ENCODE results near the gene ZC3HAV1L. TPM values are rescaled to one million over a fixed set of nuclear protein-coding genes. Genes with fewer than 3 reads are reported as not detected.

ZC3HAV1L gene
- total RNA-seq, 1 experiment from 2014 or later, result 11.8 TPM

DNA sequence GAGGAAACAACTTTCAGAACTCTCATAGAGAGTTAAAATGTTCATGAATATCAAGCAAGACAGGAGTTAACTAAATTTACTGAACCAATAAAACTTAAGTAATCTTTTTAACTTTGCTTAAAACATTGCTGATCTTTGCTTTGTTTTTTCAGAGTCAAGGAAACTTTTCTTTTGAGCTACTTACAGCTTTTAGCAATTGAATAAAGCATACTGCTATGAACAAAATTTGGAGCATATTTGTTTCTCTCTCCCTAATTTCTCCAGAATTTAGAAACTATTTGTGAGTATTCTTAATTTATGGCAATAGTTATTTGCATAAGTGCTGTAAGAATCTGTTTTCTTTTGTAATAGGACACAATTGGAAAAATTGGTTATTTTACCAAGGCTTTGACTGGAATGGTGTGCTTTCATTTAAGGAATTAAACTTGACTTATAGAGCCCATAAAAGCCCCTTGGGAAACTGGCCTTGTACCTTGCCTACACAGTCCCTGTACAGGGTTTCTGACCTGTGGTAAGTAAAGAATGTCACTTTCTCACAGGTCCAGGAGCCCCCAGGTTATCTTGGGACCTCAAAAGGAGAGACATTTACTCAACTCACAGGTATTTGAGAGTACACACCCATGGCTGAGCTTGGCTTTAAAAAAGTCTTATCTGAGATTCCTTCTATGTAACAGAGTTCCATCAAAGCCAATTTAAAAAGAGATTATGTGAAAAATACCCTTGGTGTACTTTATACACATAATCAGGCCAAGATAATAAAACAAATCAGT is 31.3 kb downstream of the ZC3HAV1L start:
- 0 out of 2 replicates have a peak, but pooled peaks cover 2% of the 10 kb centered on the region for H3K9me2 ChIP-seq (ENCODE audit: insufficient read depth)
- DNase-seq (ENCODE audit: low read depth, low spot score) (no peak), ATAC-seq (no peak)
- no peaks in the 10 kb centered on the region for H3K4me1 ChIP-seq (ENCODE audit: control insufficient read depth in 1 of 2, insufficient read depth in 2 of 2, low read length in 2 of 2)
- ChIA-PET POLR2A (no interaction called here), RAD21 (ENCODE audit: low non-redundant PET in 1 of 2, low total read pairs in 2 of 2, uncharacterized antibody in 2 of 2, unreplicated experiment in 2 of 2) (no interaction called here), CTCF (no interaction called here)
- intact Hi-C loops (cut with micrococcal nuclease), result no loop called here
- H3K4me3 ChIP-seq (replicated peaks in 1 of 2; ENCODE audit: low read depth in 1 of 2, low read length in 2 of 2), result no peak overlapping the region
- H3K4me2 ChIP-seq (ENCODE audit: low read length), result no peak overlapping the region
- H3K36me3 ChIP-seq (ENCODE audit: control insufficient read depth in 1 of 2, insufficient read depth in 2 of 2, low read length in 2 of 2), result no peaks in the 10 kb centered on the region
- H3K9ac ChIP-seq (ENCODE audit: low read length), result no peak overlapping the region
- no peaks in the 10 kb centered on the region for H3K9me3 ChIP-seq (ENCODE audit: control insufficient read depth in 1 of 2, insufficient read depth in 1 of 2, low read depth in 1 of 2, low read length in 2 of 2)
- no peak overlapping the region for H3K27ac ChIP-seq (ENCODE audit: low read depth, low read length)
- H3K79me2 ChIP-seq (ENCODE audit: insufficient read depth, low read length), result no peaks in the 10 kb centered on the region
- H4K20me1 ChIP-seq (ENCODE audit: insufficient read depth), result no peaks in the 10 kb centered on the region
- no peak overlapping the region for H2AFZ ChIP-seq (ENCODE audit: low read depth, low read length, poor library complexity, severe bottlenecking)
- no peaks in the 10 kb centered on the region; the same call in 1 of the 2 replicates for H3K27me3 ChIP-seq (ENCODE audit: insufficient read depth, low read length)
- TF ChIP-seq POLR2A (IDR thresholded peaks at IDR 0.05; ENCODE audit: borderline replicate concordance, extremely low read depth, insufficient read depth, insufficient read length), result no peak
- TF ChIP-seq, protein P1, sequence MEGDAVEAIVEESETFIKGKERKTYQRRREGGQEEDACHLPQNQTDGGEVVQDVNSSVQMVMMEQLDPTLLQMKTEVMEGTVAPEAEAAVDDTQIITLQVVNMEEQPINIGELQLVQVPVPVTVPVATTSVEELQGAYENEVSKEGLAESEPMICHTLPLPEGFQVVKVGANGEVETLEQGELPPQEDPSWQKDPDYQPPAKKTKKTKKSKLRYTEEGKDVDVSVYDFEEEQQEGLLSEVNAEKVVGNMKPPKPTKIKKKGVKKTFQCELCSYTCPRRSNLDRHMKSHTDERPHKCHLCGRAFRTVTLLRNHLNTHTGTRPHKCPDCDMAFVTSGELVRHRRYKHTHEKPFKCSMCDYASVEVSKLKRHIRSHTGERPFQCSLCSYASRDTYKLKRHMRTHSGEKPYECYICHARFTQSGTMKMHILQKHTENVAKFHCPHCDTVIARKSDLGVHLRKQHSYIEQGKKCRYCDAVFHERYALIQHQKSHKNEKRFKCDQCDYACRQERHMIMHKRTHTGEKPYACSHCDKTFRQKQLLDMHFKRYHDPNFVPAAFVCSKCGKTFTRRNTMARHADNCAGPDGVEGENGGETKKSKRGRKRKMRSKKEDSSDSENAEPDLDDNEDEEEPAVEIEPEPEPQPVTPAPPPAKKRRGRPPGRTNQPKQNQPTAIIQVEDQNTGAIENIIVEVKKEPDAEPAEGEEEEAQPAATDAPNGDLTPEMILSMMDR (IDR thresholded peaks at IDR 0.05 in 2 of 3, conservative IDR thresholded peaks at IDR 0.05 in 1 of 3; ENCODE audit: borderline replicate concordance in 1 of 3, insufficient read depth in 1 of 3, low read depth in 2 of 3, low read length in 2 of 3), result no peak
- TF ChIP-seq EZH2phosphoT487 (IDR thresholded peaks at IDR 0.05; ENCODE audit: borderline replicate concordance), result no peak
- BruUV-seq (replicated peaks), result no TSS peak

DNA sequence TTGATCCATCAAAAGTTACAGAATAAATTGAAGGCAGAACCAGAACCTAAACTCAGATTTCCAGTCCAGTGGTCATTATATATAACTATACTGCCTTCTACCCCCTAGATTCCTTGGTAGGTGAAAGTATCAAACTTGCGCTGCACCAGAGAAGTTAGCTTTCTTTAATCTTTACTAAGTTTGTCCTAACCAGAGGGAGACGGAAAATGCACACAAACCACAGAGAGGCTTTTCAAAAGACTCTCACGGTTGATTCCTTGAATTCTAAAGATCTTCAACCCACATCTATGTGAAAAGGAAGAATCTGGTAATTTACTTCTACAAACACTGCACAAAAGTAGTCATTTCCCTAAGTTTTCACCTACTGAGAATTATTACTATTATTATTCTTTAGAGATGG is 36.4 kb downstream of the ZC3HAV1L start:
- Histone ChIP-seq H3K36me3 (ENCODE audit: control insufficient read depth in 1 of 2, insufficient read depth in 2 of 2, low read length in 2 of 2) (no peaks in the 10 kb centered on the region), H4K20me1 (ENCODE audit: insufficient read depth) (no peaks in the 10 kb centered on the region), H3K4me3 (replicated peaks in 1 of 2; ENCODE audit: low read depth in 1 of 2, low read length in 2 of 2) (no peak overlapping the region), H3K79me2 (ENCODE audit: insufficient read depth, low read length) (no peaks in the 10 kb centered on the region), H3K9ac (ENCODE audit: low read length) (no peak overlapping the region), H3K9me3 (ENCODE audit: control insufficient read depth in 1 of 2, insufficient read depth in 1 of 2, low read depth in 1 of 2, low read length in 2 of 2) (no peaks in the 10 kb centered on the region), H2AFZ (ENCODE audit: low read depth, low read length, poor library complexity, severe bottlenecking) (no peak overlapping the region), H3K27me3 (ENCODE audit: insufficient read depth, low read length) (no peaks in the 10 kb centered on the region), H3K4me1 (ENCODE audit: control insufficient read depth in 1 of 2, insufficient read depth in 2 of 2, low read length in 2 of 2) (no peaks in the 10 kb centered on the region), H3K4me2 (ENCODE audit: low read length) (no peak overlapping the region), H3K27ac (ENCODE audit: low read depth, low read length) (no peak overlapping the region), H3K9me2 (ENCODE audit: insufficient read depth) (no peaks in the 10 kb centered on the region)
- BruUV-seq (replicated peaks), result no TSS peak
- POLR2A ChIA-PET, result no interaction called here
- RAD21 ChIA-PET (ENCODE audit: low non-redundant PET in 1 of 2, low total read pairs in 2 of 2, uncharacterized antibody in 2 of 2, unreplicated experiment in 2 of 2), result no interaction called here
- DNase-seq (ENCODE audit: low read depth, low spot score) (no peak), ATAC-seq (no peak)
- intact Hi-C loops (cut with micrococcal nuclease), result no loop called here
- CTCF ChIA-PET, result no interaction called here
- TF ChIP-seq FOSL1 (IDR thresholded peaks at IDR 0.05; ENCODE audit: low read depth) (no peak), TCF7L2 (IDR thresholded peaks at IDR 0.05; ENCODE audit: borderline replicate concordance, extremely low read depth, insufficient read depth, insufficient read length) (no peak), SIN3A (IDR thresholded peaks at IDR 0.05; ENCODE audit: low read depth) (no peak), ZFX (IDR thresholded peaks at IDR 0.05) (no peak), CBX3 (IDR thresholded peaks at IDR 0.05; ENCODE audit: low read depth) (no peak), SRF (IDR thresholded peaks at IDR 0.05; ENCODE audit: low read depth) (no peak), POLR2AphosphoS5 (IDR thresholded peaks at IDR 0.05; ENCODE audit: low read depth, low read length) (no peak)
- TF ChIP-seq, protein P1 (IDR thresholded peaks at IDR 0.05 in 2 of 3, conservative IDR thresholded peaks at IDR 0.05 in 1 of 3; ENCODE audit: borderline replicate concordance in 1 of 3, insufficient read depth in 1 of 3, low read depth in 2 of 3, low read length in 2 of 3), result no peak
- TF ChIP-seq, protein P2, sequence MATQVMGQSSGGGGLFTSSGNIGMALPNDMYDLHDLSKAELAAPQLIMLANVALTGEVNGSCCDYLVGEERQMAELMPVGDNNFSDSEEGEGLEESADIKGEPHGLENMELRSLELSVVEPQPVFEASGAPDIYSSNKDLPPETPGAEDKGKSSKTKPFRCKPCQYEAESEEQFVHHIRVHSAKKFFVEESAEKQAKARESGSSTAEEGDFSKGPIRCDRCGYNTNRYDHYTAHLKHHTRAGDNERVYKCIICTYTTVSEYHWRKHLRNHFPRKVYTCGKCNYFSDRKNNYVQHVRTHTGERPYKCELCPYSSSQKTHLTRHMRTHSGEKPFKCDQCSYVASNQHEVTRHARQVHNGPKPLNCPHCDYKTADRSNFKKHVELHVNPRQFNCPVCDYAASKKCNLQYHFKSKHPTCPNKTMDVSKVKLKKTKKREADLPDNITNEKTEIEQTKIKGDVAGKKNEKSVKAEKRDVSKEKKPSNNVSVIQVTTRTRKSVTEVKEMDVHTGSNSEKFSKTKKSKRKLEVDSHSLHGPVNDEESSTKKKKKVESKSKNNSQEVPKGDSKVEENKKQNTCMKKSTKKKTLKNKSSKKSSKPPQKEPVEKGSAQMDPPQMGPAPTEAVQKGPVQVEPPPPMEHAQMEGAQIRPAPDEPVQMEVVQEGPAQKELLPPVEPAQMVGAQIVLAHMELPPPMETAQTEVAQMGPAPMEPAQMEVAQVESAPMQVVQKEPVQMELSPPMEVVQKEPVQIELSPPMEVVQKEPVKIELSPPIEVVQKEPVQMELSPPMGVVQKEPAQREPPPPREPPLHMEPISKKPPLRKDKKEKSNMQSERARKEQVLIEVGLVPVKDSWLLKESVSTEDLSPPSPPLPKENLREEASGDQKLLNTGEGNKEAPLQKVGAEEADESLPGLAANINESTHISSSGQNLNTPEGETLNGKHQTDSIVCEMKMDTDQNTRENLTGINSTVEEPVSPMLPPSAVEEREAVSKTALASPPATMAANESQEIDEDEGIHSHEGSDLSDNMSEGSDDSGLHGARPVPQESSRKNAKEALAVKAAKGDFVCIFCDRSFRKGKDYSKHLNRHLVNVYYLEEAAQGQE (IDR thresholded peaks at IDR 0.05; ENCODE audit: low read depth), result no peak
